ENCODE measurements around the gene TTYH3. TPM values are rescaled to one million over a fixed set of nuclear protein-coding genes. Genes with fewer than 3 reads are reported as not detected.
"Not testable (repeated sequence)": the region's sequence is repeated elsewhere in the genome, so short reads cannot be mapped to it uniquely, and the experiment has no call there.

TTYH3 gene
- total RNA-seq (2014; rRNA removed; shearing (Covaris generic); ENCODE audit: low replicate concordance) = 34.7 and 42.7 TPM in 2 replicates

- peak; percentile 19 for DNase-seq (ENCODE audit: low read depth)
These were observed at the start of gene TTYH3 for GRCh38 chr7:2631946-2632732. TTYH3 (plus strand) TSS chr7:2631986; CDS start chr7:2632156, 170 bp downstream.

GRCh38 chr7:2582006-2582735 is 49.6 kb upstream of the TTYH3 start:
- in situ Hi-C loops (cut with HindIII; ENCODE audit: low pct_unique_long_range_greater_than_20kb, low sequenced_read_pairs) = no loop called here
- no peak for DNase-seq (ENCODE audit: low read depth)

More at GRCh38 chr7:2631946-2632732, at the start of gene TTYH3:
- in situ Hi-C loops (cut with HindIII; ENCODE audit: low pct_unique_long_range_greater_than_20kb, low sequenced_read_pairs) = no loop called here

GRCh38 chr7:2583798-2584580 is 47.8 kb upstream of the TTYH3 start:
- in situ Hi-C loops (cut with HindIII; ENCODE audit: low pct_unique_long_range_greater_than_20kb, low sequenced_read_pairs) = no loop called here
- no peak for DNase-seq (ENCODE audit: low read depth)

GRCh38 chr7:2585446-2585845 is 46.3 kb upstream of the TTYH3 start:
- in situ Hi-C loops (cut with HindIII; ENCODE audit: low pct_unique_long_range_greater_than_20kb, low sequenced_read_pairs) = no loop called here
- DNase-seq (ENCODE audit: low read depth) = no peak

- in situ Hi-C loops (cut with HindIII; ENCODE audit: low pct_unique_long_range_greater_than_20kb, low sequenced_read_pairs) = no loop called here
- no peak for DNase-seq (ENCODE audit: low read depth)
These were observed 45.3 kb upstream of the TTYH3 start for GRCh38 chr7:2586326-2587020.

GRCh38 chr7:2587134-2587533 is 44.7 kb upstream of the TTYH3 start:
- no peak for DNase-seq (ENCODE audit: low read depth)
- in situ Hi-C loops (cut with HindIII; ENCODE audit: low pct_unique_long_range_greater_than_20kb, low sequenced_read_pairs) = no loop called here

GRCh38 chr7:2587778-2588177 is 44.0 kb upstream of the TTYH3 start:
- no peak for DNase-seq (ENCODE audit: low read depth)
- in situ Hi-C loops (cut with HindIII; ENCODE audit: low pct_unique_long_range_greater_than_20kb, low sequenced_read_pairs) = no loop called here

GRCh38 chr7:2589341-2589740 is 42.4 kb upstream of the TTYH3 start:
- no peak for DNase-seq (ENCODE audit: low read depth)
- in situ Hi-C loops (cut with HindIII; ENCODE audit: low pct_unique_long_range_greater_than_20kb, low sequenced_read_pairs) = no loop called here

GRCh38 chr7:2589941-2590340 is 41.8 kb upstream of the TTYH3 start:
- DNase-seq (ENCODE audit: low read depth); in situ Hi-C loops (cut with HindIII; ENCODE audit: low pct_unique_long_range_greater_than_20kb, low sequenced_read_pairs): not testable (repeated sequence)

GRCh38 chr7:2592375-2592865 is 39.4 kb upstream of the TTYH3 start:
- DNase-seq (ENCODE audit: low read depth) = no peak
- in situ Hi-C loops (cut with HindIII; ENCODE audit: low pct_unique_long_range_greater_than_20kb, low sequenced_read_pairs) = no loop called here

- in situ Hi-C loops (cut with HindIII; ENCODE audit: low pct_unique_long_range_greater_than_20kb, low sequenced_read_pairs) = no loop called here
- no peak for DNase-seq (ENCODE audit: low read depth)
These were observed 38.6 kb upstream of the TTYH3 start for GRCh38 chr7:2593036-2593727.

GRCh38 chr7:2594599-2594998 is 37.2 kb upstream of the TTYH3 start:
- no peak for DNase-seq (ENCODE audit: low read depth)
- in situ Hi-C loops (cut with HindIII; ENCODE audit: low pct_unique_long_range_greater_than_20kb, low sequenced_read_pairs) = no loop called here

GRCh38 chr7:2595258-2595860 is 36.4 kb upstream of the TTYH3 start:
- no peak for DNase-seq (ENCODE audit: low read depth)
- in situ Hi-C loops (cut with HindIII; ENCODE audit: low pct_unique_long_range_greater_than_20kb, low sequenced_read_pairs) = no loop called here

GRCh38 chr7:2596464-2597272 is 35.1 kb upstream of the TTYH3 start:
- no peak for DNase-seq (ENCODE audit: low read depth)
- in situ Hi-C loops (cut with HindIII; ENCODE audit: low pct_unique_long_range_greater_than_20kb, low sequenced_read_pairs) = no loop called here

GRCh38 chr7:2597273-2597640 is 34.5 kb upstream of the TTYH3 start:
- DNase-seq (ENCODE audit: low read depth) = no peak
- in situ Hi-C loops (cut with HindIII; ENCODE audit: low pct_unique_long_range_greater_than_20kb, low sequenced_read_pairs) = no loop called here

GRCh38 chr7:2598154-2598823 is 33.5 kb upstream of the TTYH3 start:
- no peak for DNase-seq (ENCODE audit: low read depth)
- in situ Hi-C loops (cut with HindIII; ENCODE audit: low pct_unique_long_range_greater_than_20kb, low sequenced_read_pairs) = no loop called here

Data from Caki2 (cell line).